MG63 (cell line): ENCODE measurements around the gene HNRNPH1. TPM values are rescaled to one million over a fixed set of nuclear protein-coding genes. Genes with fewer than 3 reads are reported as not detected.

Experiments used
- DNase-seq: peaks from one replicate; pipeline ENCODE4 v3.0.0-alpha.2; 2020
- H3K27me3 ChIP-seq: fragments of 250-450 bp; sonication (Bioruptor Pico); 2 replicates; pipeline ENCODE4 v1.5.1; 2020; ENCODE audit warnings: mild to moderate bottlenecking, moderate library complexity
- H3K36me3 ChIP-seq: fragments of 250-450 bp; sonication (Bioruptor Pico); 2 replicates; pipeline ENCODE4 v1.5.1; 2020; ENCODE audit warnings: mild to moderate bottlenecking, moderate library complexity
- H3K4me3 ChIP-seq: fragments of 250-450 bp; sonication (Bioruptor Pico); 2 replicates; pipeline ENCODE4 v1.5.1; 2020; ENCODE audit warnings: mild to moderate bottlenecking, moderate library complexity
- H3K9me3 ChIP-seq: fragments of 250-450 bp; sonication (Bioruptor Pico); 2 replicates; pipeline ENCODE4 v1.5.1; 2020; ENCODE audit warnings: mild to moderate bottlenecking, moderate library complexity
- total RNA-seq: library from RNA; depleted of rRNA; stranded (reverse); fragments of >200 nt; shearing (Covaris generic); gene quantifications from 2 replicates; pipeline ENCODE4 v1.2.3, GENCODE V29; 2014; ENCODE audit warnings: low replicate concordance

The HNRNPH1 gene
- total RNA-seq, 1 experiment from 2014 or later, result 45.4 TPM

- no peaks in the 10 kb centered on the region for H3K27me3 ChIP-seq
- no peak for DNase-seq
- H3K36me3 ChIP-seq, result peaks cover 88% of the 10 kb centered on the region
- no peak overlapping the region for H3K4me3 ChIP-seq
- no peaks in the 10 kb centered on the region for H3K9me3 ChIP-seq
Measured at GRCh38 chr5:179610109-179610902, 13.2 kb downstream of the HNRNPH1 start.

DNA sequence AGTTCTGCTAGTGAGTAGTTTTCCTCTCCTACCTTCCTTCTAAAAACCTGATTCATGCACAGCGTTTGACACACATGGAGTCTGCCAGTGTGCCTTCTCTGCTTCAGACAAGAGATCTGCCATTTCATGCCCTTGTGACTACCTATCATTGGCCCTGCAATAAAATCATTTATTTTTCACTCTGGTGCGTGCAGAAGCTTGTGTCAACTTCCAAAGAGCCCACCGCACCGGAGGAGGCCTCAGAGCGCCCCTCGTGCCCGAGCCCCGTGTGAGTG, 13.7 kb downstream of the HNRNPH1 start:
- H3K4me3 ChIP-seq, result no peak overlapping the region
- no peaks in the 10 kb centered on the region for H3K27me3 ChIP-seq
- no peaks in the 10 kb centered on the region for H3K9me3 ChIP-seq
- H3K36me3 ChIP-seq, result peaks cover 88% of the 10 kb centered on the region
- DNase-seq, result no peak

- Histone ChIP-seq H3K36me3 (peaks cover 86% of the 10 kb centered on the region), H3K27me3 (no peaks in the 10 kb centered on the region), H3K4me3 (no peak overlapping the region), H3K9me3 (no peaks in the 10 kb centered on the region)
- DNase-seq, result peak; percentile 33
Measured at GRCh38 chr5:179608131-179608581, 15.3 kb downstream of the HNRNPH1 start.

DNA sequence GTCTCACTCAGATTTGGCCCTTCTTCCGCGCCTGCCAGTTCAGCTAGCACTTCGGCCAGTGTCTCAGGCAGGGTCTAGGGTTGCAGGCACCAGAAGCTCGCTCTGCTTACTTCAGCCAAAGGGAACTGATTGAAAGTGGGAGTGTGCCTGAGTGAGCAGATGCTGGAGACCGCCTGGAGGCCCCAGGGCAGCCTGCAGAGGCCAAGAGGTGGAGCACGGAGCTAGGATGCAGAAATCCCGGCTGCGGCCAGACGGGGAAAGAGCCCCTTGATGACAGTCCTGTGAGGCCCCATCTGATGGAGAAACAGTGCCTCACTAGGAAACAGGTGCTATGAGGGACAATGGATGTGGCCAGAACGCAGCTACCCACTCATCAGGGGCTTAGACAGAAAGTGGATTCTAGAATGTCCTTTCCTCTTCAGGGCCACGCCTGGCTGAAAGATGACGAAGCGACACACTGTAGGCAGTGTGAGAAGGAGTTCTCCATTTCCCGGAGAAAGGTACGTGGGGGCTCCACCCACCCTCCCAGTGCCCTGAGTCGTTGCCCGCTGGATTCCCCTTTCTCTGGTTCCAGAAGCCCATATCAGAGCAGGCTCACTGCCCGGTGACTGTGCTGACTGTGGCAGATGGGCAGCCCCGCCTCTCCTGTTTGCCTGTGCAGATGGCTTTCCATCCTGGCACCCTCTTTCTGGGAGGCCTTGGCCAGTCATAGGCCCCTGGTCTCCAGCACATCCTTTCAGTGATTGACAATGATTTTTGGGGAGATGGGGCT, 16.1 kb downstream of the HNRNPH1 start:
- Histone ChIP-seq H3K36me3 (peaks cover 85% of the 10 kb centered on the region), H3K27me3 (no peaks in the 10 kb centered on the region), H3K4me3 (no peak overlapping the region), H3K9me3 (no peaks in the 10 kb centered on the region)
- DNase-seq, result peak; percentile 67

DNA sequence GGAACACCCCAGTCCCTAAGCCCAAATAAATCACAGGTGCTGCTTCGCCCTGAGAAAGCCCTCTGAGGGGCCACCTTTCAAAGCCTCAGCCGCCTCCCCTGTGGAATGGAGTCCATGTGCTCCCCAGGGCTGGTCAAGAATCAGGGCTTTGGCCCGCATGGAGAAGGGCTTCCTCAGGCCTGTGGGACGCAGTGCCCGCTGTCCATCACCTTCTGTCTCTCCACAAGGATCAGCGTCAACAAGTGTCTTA, 16.6 kb downstream of the HNRNPH1 start:
- no peak for DNase-seq
- peaks cover 87% of the 10 kb centered on the region for H3K36me3 ChIP-seq
- H3K27me3 ChIP-seq, result no peaks in the 10 kb centered on the region

GRCh38 chr5:179606071-179606909, 17.2 kb downstream of the HNRNPH1 start:
- DNase-seq, result no peak
- H3K4me3 ChIP-seq, result no peak overlapping the region
- no peaks in the 10 kb centered on the region for H3K27me3 ChIP-seq
- H3K9me3 ChIP-seq, result no peaks in the 10 kb centered on the region
- peaks cover 85% of the 10 kb centered on the region for H3K36me3 ChIP-seq

More for the DNA sequence above, 16.6 kb downstream of the HNRNPH1 start:
- H3K4me3 ChIP-seq, result no peak overlapping the region
- H3K9me3 ChIP-seq, result no peaks in the 10 kb centered on the region

- H3K4me3 ChIP-seq, result no peak overlapping the region
- H3K36me3 ChIP-seq, result peaks cover 83% of the 10 kb centered on the region
- H3K9me3 ChIP-seq, result no peaks in the 10 kb centered on the region
- no peak for DNase-seq
- no peaks in the 10 kb centered on the region for H3K27me3 ChIP-seq
Measured at GRCh38 chr5:179605026-179605833, 18.2 kb downstream of the HNRNPH1 start.

- DNase-seq, result no peak
- Histone ChIP-seq H3K27me3 (no peaks in the 10 kb centered on the region), H3K36me3 (peaks cover 85% of the 10 kb centered on the region), H3K9me3 (no peaks in the 10 kb centered on the region), H3K4me3 (no peak overlapping the region)
Measured at GRCh38 chr5:179603308-179603707, 20.2 kb downstream of the HNRNPH1 start.

DNA sequence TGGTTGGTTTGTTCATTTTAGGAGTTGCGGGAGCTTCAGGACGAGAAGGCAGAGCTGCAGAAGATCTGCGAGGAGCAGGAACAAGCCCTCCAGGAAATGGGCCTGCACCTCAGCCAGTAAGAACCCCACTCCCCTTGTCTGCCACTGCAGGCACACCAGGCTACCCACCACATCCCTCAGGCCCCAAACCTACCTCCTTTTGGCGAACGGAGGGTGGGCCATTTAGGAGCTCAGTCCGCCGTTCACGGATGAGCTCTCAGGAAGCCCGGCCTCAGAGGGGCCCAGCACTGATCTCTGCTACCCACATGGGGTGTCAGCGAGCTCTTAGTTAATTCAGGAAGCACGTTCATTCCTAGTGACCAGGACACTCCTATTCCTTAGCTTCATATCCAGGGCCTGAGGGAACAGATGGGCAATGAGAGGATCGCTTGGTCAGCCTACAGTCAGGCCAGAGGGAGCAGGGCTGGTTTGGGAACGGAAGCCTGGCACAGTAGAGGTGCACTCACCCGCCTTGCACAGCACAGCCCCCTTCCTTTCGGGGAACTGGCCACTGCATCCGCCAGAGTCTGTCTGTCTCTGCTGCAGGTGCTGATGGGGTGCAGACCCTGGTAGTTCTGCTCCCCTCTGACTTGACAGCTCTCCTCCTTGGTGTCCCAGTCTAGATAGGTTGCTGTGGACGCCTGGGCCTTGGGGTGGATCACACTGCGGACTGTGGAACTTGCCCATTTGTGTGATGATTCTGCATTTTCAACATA, 21.4 kb downstream of the HNRNPH1 start:
- peaks cover 87% of the 10 kb centered on the region for H3K36me3 ChIP-seq
- H3K9me3 ChIP-seq, result no peaks in the 10 kb centered on the region
- no peak for DNase-seq
- H3K27me3 ChIP-seq, result no peaks in the 10 kb centered on the region
- no peak overlapping the region for H3K4me3 ChIP-seq

DNA sequence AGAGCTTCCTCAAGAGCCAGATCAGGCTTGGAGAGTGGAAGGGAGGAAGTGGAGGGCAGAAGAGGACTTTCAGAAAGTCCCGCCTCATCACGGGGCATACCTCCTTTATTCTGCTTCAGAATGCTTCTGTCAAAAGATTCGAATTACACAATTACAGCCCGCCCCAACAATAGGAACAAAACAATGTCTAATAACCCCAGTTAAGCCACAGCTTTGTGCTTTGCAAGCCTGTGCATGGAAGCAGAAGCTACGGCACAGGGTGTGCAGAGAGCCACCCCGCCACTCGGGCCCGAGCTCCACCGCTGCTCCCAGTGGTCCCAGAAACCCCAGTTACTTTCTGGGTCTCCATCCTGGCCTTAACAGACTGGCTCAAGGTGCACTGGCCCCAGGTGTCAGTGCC, 23.5 kb downstream of the HNRNPH1 start:
- no peaks in the 10 kb centered on the region for H3K9me3 ChIP-seq
- no peaks in the 10 kb centered on the region for H3K27me3 ChIP-seq
- H3K36me3 ChIP-seq, result peaks cover 84% of the 10 kb centered on the region
- DNase-seq, result no peak
- H3K4me3 ChIP-seq, result no peak overlapping the region

GRCh38 chr5:179599566-179599965, 23.9 kb downstream of the HNRNPH1 start:
- no peak for DNase-seq
- Histone ChIP-seq H3K9me3 (no peaks in the 10 kb centered on the region), H3K27me3 (no peaks in the 10 kb centered on the region), H3K36me3 (peaks cover 84% of the 10 kb centered on the region), H3K4me3 (no peak overlapping the region)

DNA sequence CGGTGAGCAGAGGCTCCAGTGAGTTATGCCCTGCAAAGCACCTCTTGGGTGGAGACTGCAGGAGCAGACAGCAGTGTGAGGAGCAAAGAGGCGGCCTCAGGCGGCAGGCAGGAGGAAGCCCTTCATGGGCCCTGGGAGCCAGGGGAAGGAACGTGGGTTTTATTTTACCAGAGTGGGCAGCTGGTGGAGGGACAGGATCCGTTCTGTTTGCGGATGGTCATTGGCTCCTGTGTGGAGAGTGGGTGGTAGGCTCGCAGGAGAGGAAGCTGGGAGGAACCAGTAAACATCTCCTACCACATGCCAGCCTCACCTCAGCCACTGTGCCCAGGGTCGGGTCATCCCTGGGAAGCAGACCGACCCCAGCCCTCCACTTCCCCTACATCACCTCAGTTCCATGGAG, 24.4 kb downstream of the HNRNPH1 start:
- DNase-seq, result no peak
- no peaks in the 10 kb centered on the region for H3K27me3 ChIP-seq
- H3K36me3 ChIP-seq, result peaks cover 82% of the 10 kb centered on the region
- no peaks in the 10 kb centered on the region for H3K9me3 ChIP-seq
- H3K4me3 ChIP-seq, result no peak overlapping the region

DNA sequence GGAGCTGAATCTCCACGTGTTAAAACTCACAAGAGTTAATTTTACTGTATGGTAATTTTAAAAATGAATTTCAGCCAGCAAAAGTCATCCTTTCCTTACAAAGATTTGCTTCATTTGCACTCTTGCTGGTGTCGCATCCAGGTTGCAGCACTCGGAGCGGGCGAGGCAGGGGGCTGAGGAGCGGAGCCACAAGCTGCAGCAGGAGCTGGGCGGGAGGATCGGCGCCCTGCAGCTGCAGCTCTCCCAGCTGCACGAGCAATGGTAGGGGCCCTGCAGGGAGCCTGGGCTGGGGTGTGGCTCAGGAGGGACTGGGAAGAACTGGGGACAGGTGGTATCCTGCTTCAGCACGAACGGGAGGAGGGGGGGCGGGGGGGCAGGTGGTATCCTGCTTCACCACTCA, 27.1 kb downstream of the HNRNPH1 start:
- Histone ChIP-seq H3K27me3 (no peaks in the 10 kb centered on the region), H3K9me3 (no peaks in the 10 kb centered on the region), H3K4me3 (no peak overlapping the region), H3K36me3 (peaks cover 85% of the 10 kb centered on the region)
- DNase-seq, result no peak

- no peak for DNase-seq
- no peak overlapping the region for H3K4me3 ChIP-seq
- H3K9me3 ChIP-seq, result no peaks in the 10 kb centered on the region
- H3K27me3 ChIP-seq, result no peaks in the 10 kb centered on the region
- H3K36me3 ChIP-seq, result peaks cover 86% of the 10 kb centered on the region
Measured at GRCh38 chr5:179595916-179596315, 27.6 kb downstream of the HNRNPH1 start.

DNA sequence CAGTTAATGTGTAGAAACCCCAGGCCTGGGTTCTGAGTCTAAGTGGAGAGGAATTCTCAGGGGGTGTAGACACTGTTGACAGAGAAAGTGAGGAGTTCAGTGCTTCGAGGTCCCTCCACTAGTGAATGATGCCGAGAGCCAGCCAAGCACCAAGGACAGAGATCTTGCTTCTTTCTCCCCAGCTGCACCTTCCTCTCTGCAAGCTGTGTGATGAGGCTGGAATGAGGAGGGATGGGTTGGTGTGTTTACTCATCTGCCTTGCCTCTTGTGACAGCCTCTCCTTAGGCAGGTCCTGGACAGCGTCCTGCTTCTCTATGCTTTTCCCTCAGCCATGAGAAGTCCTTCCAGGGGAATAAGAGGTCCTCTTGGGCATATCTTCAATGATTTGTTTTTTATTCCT, 35.3 kb downstream of the HNRNPH1 start:
- no peak for DNase-seq
- H3K9me3 ChIP-seq, result no peaks in the 10 kb centered on the region
- H3K27me3 ChIP-seq, result no peaks in the 10 kb centered on the region
- peaks cover 69% of the 10 kb centered on the region for H3K36me3 ChIP-seq
- H3K4me3 ChIP-seq, result no peak overlapping the region

DNA sequence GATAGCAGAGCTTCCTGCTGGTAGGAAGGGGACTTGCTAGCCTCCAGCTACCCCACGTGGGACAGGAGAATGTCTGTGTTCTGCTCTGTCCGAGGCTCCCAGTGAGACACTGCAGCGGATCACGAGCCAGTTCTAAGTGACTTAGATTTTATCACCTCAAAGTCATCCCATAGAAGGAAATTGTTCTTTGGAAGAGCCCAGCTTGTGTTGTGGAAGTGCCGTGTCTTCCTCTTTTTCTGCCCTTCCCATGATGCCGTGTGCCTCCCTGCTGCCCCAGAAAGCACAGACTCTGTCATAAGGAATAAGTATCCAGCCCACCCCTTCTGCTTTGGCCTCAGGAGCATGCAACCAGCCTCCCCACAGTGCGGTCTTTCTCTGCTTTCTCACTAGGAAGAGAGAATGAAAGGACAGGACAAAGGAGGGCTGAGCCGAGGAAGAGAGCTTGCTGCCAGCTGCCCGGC, 37.5 kb downstream of the HNRNPH1 start:
- no peak for DNase-seq
- Histone ChIP-seq H3K9me3 (no peaks in the 10 kb centered on the region), H3K4me3 (no peak overlapping the region), H3K36me3 (peaks cover 61% of the 10 kb centered on the region), H3K27me3 (no peaks in the 10 kb centered on the region)
